KMS-11 (cell line): ENCODE data around the gene PAK2.

ENCODE experiments used
- H2AFZ ChIP-seq: fragments of 200-600 bp; sonication (generic); 2 replicates; pipeline ENCODE4 v1.6.1; 2016; ENCODE audit warnings: antibody characterized with exemption, mixed run types, low read depth
- H3K27ac ChIP-seq: fragments of 200-600 bp; sonication (generic); 2 replicates; pipeline ENCODE4 v1.6.1; 2016; ENCODE audit warnings: mild to moderate bottlenecking, mixed run types
- H3K27me3 ChIP-seq: fragments of 200-600 bp; sonication (generic); 2 replicates; pipeline ENCODE4 v1.6.1; 2017; ENCODE audit warnings: mild to moderate bottlenecking, low read depth, mixed run types, moderate library complexity; ENCODE audit not compliant: insufficient read depth
- H3K36me3 ChIP-seq: fragments of 200-600 bp; sonication (generic); 2 replicates; pipeline ENCODE4 v1.6.1; 2017; ENCODE audit warnings: mild to moderate bottlenecking, mixed run types; ENCODE audit not compliant: insufficient read depth
- H3K4me1 ChIP-seq: fragments of 200-600 bp; sonication (generic); 2 replicates; pipeline ENCODE4 v1.6.1; 2016; ENCODE audit warnings: mild to moderate bottlenecking, low read depth, mixed run types; ENCODE audit not compliant: poor library complexity, severe bottlenecking
- H3K4me2 ChIP-seq: fragments of 200-600 bp; sonication (generic); 2 replicates; pipeline ENCODE4 v1.7.0; 2016; ENCODE audit warnings: mild to moderate bottlenecking, mixed run types
- H3K4me3 ChIP-seq: fragments of 200-600 bp; sonication (generic); IDR thresholded peaks from 2 replicates; pipeline ENCODE4 v1.6.1; 2017; ENCODE audit warnings: low read depth, low read length, mixed read lengths; ENCODE audit not compliant: insufficient read depth
- H3K79me2 ChIP-seq: fragments of 200-600 bp; sonication (generic); 2 replicates; pipeline ENCODE4 v1.6.1; 2016; ENCODE audit warnings: low read depth, mixed run types; ENCODE audit not compliant: insufficient read depth
- H3K9ac ChIP-seq: fragments of 200-600 bp; sonication (generic); 2 replicates; pipeline ENCODE4 v1.6.1; 2016; ENCODE audit warnings: mild to moderate bottlenecking, mixed run types
- H4K20me1 ChIP-seq: fragments of 200-600 bp; sonication (generic); 2 replicates; pipeline ENCODE4 v1.6.1; 2016; ENCODE audit warnings: mild to moderate bottlenecking, mixed run types; ENCODE audit not compliant: insufficient read depth
- TF ChIP-seq, protein P1 (sequence below): fragments of 200-600 bp; sonication (generic); conservative IDR thresholded peaks from 2 replicates; pipeline ENCODE4 v1.6.1; 2017; ENCODE audit warnings: low read depth, mild to moderate bottlenecking, antibody characterized with exemption, low read length, moderate library complexity, mixed read lengths

Gene PAK2

DNA sequence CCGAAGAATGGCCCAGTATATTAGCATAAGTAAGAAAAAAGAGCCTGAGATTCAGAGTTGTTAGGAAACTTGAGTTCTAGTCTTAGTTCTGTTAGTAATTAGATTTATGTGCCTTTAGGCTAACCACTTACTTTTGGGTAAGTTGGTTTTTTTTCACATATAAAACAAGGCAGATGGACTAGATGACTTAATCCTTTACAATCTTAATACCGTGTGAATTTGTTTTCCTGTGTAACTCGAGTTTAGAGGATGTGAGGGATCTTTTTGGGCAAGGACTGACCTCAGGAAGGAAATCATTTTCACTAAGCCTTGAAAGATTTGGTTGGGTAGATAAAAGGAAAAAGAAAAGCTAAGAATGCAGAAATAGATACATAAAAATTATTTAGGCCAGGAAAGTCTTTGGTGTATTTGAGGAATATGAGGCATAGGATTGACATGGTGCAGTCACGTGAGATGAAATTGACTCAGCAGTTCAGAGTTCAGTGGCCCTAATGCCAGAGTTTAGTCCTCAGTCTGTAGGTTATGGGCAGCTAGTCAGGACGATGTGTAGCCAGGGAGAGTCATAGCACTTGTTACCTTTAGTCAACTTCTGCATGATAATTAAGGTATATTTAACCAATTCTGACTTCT lies 34.6 kb downstream of the PAK2 start:
- Histone ChIP-seq H3K79me2 (peaks cover 74% of the 10 kb centered on the region), H3K4me1 (no peaks in the 10 kb centered on the region), H3K27ac (no peak overlapping the region), H3K9ac (no peak overlapping the region), H4K20me1 (peaks cover 6% of the 10 kb centered on the region; the same call in 1 of the 2 replicates), H3K36me3 (peaks cover 1% of the 10 kb centered on the region; the same call in 1 of the 2 replicates), H3K27me3 (no peaks in the 10 kb centered on the region), H2AFZ (no peak overlapping the region), H3K4me3 (no peak overlapping the region), H3K4me2 (no peak overlapping the region)
- TF ChIP-seq, protein P1, sequence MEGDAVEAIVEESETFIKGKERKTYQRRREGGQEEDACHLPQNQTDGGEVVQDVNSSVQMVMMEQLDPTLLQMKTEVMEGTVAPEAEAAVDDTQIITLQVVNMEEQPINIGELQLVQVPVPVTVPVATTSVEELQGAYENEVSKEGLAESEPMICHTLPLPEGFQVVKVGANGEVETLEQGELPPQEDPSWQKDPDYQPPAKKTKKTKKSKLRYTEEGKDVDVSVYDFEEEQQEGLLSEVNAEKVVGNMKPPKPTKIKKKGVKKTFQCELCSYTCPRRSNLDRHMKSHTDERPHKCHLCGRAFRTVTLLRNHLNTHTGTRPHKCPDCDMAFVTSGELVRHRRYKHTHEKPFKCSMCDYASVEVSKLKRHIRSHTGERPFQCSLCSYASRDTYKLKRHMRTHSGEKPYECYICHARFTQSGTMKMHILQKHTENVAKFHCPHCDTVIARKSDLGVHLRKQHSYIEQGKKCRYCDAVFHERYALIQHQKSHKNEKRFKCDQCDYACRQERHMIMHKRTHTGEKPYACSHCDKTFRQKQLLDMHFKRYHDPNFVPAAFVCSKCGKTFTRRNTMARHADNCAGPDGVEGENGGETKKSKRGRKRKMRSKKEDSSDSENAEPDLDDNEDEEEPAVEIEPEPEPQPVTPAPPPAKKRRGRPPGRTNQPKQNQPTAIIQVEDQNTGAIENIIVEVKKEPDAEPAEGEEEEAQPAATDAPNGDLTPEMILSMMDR, result no peak

DNA sequence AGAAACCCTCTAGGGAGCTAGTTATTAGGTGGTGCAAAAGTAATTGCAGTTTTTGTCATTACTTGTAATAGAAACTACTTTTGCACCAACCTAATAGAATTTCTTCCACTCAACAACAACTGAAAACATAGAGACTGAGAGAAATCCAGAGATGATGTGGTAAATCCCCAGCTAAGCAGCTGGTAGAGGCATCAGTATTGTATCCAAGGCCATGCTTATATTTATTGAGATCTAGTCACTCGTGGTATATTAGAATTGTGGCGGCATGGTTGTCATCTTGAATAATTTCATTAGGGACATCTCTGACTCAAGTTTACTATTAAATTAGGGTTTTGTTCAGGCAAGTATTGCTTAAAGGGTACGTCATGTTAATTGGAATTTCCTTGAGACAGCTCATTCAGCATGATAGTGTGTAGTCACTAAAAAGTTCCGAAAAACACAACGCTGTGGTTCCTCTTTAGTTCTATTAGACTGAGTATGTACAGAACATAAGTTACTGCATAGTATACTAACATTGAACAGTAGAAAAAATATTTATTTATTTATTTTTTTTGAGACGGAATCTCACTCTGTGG lies 35.3 kb downstream of the PAK2 start:
- H3K27ac ChIP-seq, result no peak overlapping the region
- H3K36me3 ChIP-seq, result peaks cover 7% of the 10 kb centered on the region; the same call in 1 of the 2 replicates
- no peaks in the 10 kb centered on the region for H3K27me3 ChIP-seq
- no peak overlapping the region for H3K9ac ChIP-seq
- peaks cover 78% of the 10 kb centered on the region for H3K79me2 ChIP-seq
- H3K4me1 ChIP-seq, result no peaks in the 10 kb centered on the region
- H4K20me1 ChIP-seq, result peaks cover 6% of the 10 kb centered on the region; the same call in 1 of the 2 replicates
- no peak overlapping the region for H3K4me3 ChIP-seq
- H2AFZ ChIP-seq, result no peak overlapping the region
- TF ChIP-seq, protein P1, result no peak
- H3K4me2 ChIP-seq, result no peak overlapping the region

GRCh38 chr3:196775938-196776337 lies 36.3 kb downstream of the PAK2 start:
- Histone ChIP-seq H3K79me2 (peaks cover 78% of the 10 kb centered on the region), H4K20me1 (peaks cover 6% of the 10 kb centered on the region; the same call in 1 of the 2 replicates), H3K4me2 (no peak overlapping the region), H3K27ac (no peak overlapping the region), H3K4me3 (no peak overlapping the region), H3K27me3 (no peaks in the 10 kb centered on the region), H3K4me1 (no peaks in the 10 kb centered on the region), H3K9ac (no peak overlapping the region), H3K36me3 (peaks cover 7% of the 10 kb centered on the region; the same call in 1 of the 2 replicates), H2AFZ (no peak overlapping the region)
- TF ChIP-seq, protein P1, result no peak

DNA sequence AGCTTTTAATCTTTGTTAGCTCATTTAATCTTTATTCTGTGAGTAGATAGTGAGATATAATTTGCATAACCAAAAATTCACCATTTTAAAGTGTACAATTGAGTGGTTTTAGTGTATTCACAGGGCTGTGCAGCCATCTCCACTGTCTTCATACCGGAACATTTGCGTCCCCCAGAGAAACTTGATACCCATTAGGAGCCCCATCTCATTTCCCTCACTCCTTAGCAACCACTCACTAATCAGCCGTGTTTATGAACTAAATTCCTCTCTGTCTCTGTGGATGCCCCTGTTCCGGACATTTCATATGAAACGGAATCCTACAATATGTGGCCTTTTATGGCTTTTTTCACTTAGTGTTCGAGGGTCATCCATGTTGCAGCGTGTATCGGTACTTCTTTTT lies 38.2 kb downstream of the PAK2 start:
- no peak overlapping the region for H3K4me2 ChIP-seq
- no peak overlapping the region for H2AFZ ChIP-seq
- H3K36me3 ChIP-seq, result peaks cover 10% of the 10 kb centered on the region; the same call in 1 of the 2 replicates
- no peaks in the 10 kb centered on the region for H3K4me1 ChIP-seq
- H3K27me3 ChIP-seq, result no peaks in the 10 kb centered on the region
- no peak overlapping the region for H3K27ac ChIP-seq
- TF ChIP-seq, protein P1, result no peak
- H3K79me2 ChIP-seq, result peaks cover 70% of the 10 kb centered on the region
- H4K20me1 ChIP-seq, result peaks cover 6% of the 10 kb centered on the region; the same call in 1 of the 2 replicates
- no peak overlapping the region for H3K4me3 ChIP-seq
- H3K9ac ChIP-seq, result no peak overlapping the region
